Karpas-422 (cell line): Measurements from ENCODE around the gene FTH1. TPM values are rescaled to one million over a fixed set of nuclear protein-coding genes. Genes with fewer than 3 reads are reported as not detected.

Experiments
- DNase-seq: peaks from one replicate; pipeline ENCODE4 v3.0.0-alpha.2; 2015
- H2AFZ ChIP-seq: fragments of 200-600 bp; sonication (generic); 2 replicates; pipeline ENCODE4 v1.6.1; 2014; ENCODE audit warnings: antibody characterized with exemption, low read length, mixed read lengths
- H3K27ac ChIP-seq: fragments of 200-600 bp; sonication (generic); 2 replicates; pipeline ENCODE4 v1.5.1; 2014; ENCODE audit warnings: mild to moderate bottlenecking, low read length, moderate library complexity
- H3K27me3 ChIP-seq: fragments of 200-600 bp; sonication (generic); 2 replicates; pipeline ENCODE4 v1.6.1; 2014; ENCODE audit warnings: low read length, mixed read lengths
- H3K36me3 ChIP-seq: fragments of 200-600 bp; sonication (generic); 2 replicates; pipeline ENCODE4 v1.6.1; 2014; ENCODE audit warnings: low read length, mixed read lengths; ENCODE audit not compliant: insufficient read depth
- H3K4me1 ChIP-seq: fragments of 200-600 bp; sonication (generic); 2 replicates; pipeline ENCODE4 v1.6.1; 2014; ENCODE audit warnings: mild to moderate bottlenecking, low read length, mixed read lengths
- H3K4me2 ChIP-seq: fragments of 200-600 bp; sonication (generic); 2 replicates; pipeline ENCODE4 v1.6.1; 2014; ENCODE audit warnings: low read length, low read depth, mild to moderate bottlenecking; ENCODE audit not compliant: poor library complexity, severe bottlenecking
- H3K4me3 ChIP-seq: fragments of 200-600 bp; sonication (generic); 2 replicates; pipeline ENCODE4 v1.5.1; 2014; ENCODE audit warnings: mild to moderate bottlenecking, antibody characterized with exemption, low read length, mixed read lengths
- H3K79me2 ChIP-seq: fragments of 200-600 bp; sonication (generic); 2 replicates; pipeline ENCODE4 v1.6.1; 2014; ENCODE audit warnings: mild to moderate bottlenecking, low read length, mixed read lengths
- H3K9ac ChIP-seq: fragments of 200-600 bp; sonication (generic); 2 replicates; pipeline ENCODE4 v1.6.0; 2014; ENCODE audit warnings: low read length
- H3K9me2 ChIP-seq: fragments of 200-600 bp; sonication (generic), shearing (Covaris generic); replicated peaks from 2 replicates; pipeline ENCODE4 v1.6.0; 2014; ENCODE audit warnings: mild to moderate bottlenecking, low read length, moderate library complexity; ENCODE audit not compliant: insufficient read depth
- H3K9me3 ChIP-seq: fragments of 300-700, 200-600 bp; sonication (generic); 2 replicates; pipeline ENCODE4 v1.6.1; 2014; ENCODE audit warnings: low read length, mixed read lengths
- H4K20me1 ChIP-seq: fragments of 200-600 bp; sonication (generic); 2 replicates; pipeline ENCODE4 v1.6.1; 2014; ENCODE audit warnings: mild to moderate bottlenecking, antibody characterized with exemption, low read length, low read depth; ENCODE audit not compliant: insufficient read depth
- total RNA-seq: library from RNA; depleted of rRNA; stranded (reverse); fragments of >200 nt; shearing (Covaris generic); gene quantifications from 2 replicates; pipeline ENCODE4 v1.2.3, GENCODE V29; 2014; ENCODE audit warnings: low replicate concordance

The FTH1 gene
- total RNA-seq, 1 experiment from 2014 or later = 392 TPM

GRCh38 chr11:61985869-61986268 lies 18.4 kb upstream of the FTH1 start:
- Histone ChIP-seq H3K9ac (no peak overlapping the region), H4K20me1 (no peaks in the 10 kb centered on the region), H3K4me3 (no peak overlapping the region), H3K79me2 (no peaks in the 10 kb centered on the region), H3K4me1 (peaks cover 16% of the 10 kb centered on the region), H2AFZ (no peak overlapping the region), H3K36me3 (no peaks in the 10 kb centered on the region), H3K27me3 (no peaks in the 10 kb centered on the region), H3K4me2 (no peak overlapping the region), H3K9me3 (no peaks in the 10 kb centered on the region), H3K27ac (no peak overlapping the region), H3K9me2 (no peaks in the 10 kb centered on the region)
- no peak for DNase-seq

GRCh38 chr11:61983419-61983818 lies 16.0 kb upstream of the FTH1 start:
- no peaks in the 10 kb centered on the region for H3K79me2 ChIP-seq
- no peaks in the 10 kb centered on the region for H3K9me3 ChIP-seq
- no peak overlapping the region for H2AFZ ChIP-seq
- no peak overlapping the region for H3K4me2 ChIP-seq
- no peaks in the 10 kb centered on the region for H3K27me3 ChIP-seq
- H3K4me3 ChIP-seq = no peak overlapping the region
- no peak for DNase-seq
- no peaks in the 10 kb centered on the region for H3K9me2 ChIP-seq
- peaks cover 5% of the 10 kb centered on the region for H3K4me1 ChIP-seq
- H3K27ac ChIP-seq = no peak overlapping the region
- H3K9ac ChIP-seq = no peak overlapping the region
- no peaks in the 10 kb centered on the region for H3K36me3 ChIP-seq
- H4K20me1 ChIP-seq = no peaks in the 10 kb centered on the region

- Histone ChIP-seq H3K27ac (no peak overlapping the region), H3K4me1 (peaks cover 5% of the 10 kb centered on the region), H3K9me2 (no peaks in the 10 kb centered on the region), H3K79me2 (no peaks in the 10 kb centered on the region), H3K4me3 (no peak overlapping the region), H3K36me3 (no peaks in the 10 kb centered on the region), H3K9ac (no peak overlapping the region), H3K27me3 (no peaks in the 10 kb centered on the region), H3K4me2 (no peak overlapping the region), H3K9me3 (no peaks in the 10 kb centered on the region), H2AFZ (no peak overlapping the region), H4K20me1 (no peaks in the 10 kb centered on the region)
- DNase-seq = no peak
Observed at GRCh38 chr11:61980783-61981541, 13.5 kb upstream of the FTH1 start.

GRCh38 chr11:61978703-61979661 lies 11.5 kb upstream of the FTH1 start:
- no peaks in the 10 kb centered on the region for H4K20me1 ChIP-seq
- no peak overlapping the region for H3K27ac ChIP-seq
- H3K9ac ChIP-seq = no peak overlapping the region
- DNase-seq = no peak
- no peaks in the 10 kb centered on the region for H3K9me2 ChIP-seq
- H3K36me3 ChIP-seq = no peaks in the 10 kb centered on the region
- no peak overlapping the region for H2AFZ ChIP-seq
- H3K4me3 ChIP-seq = no peak overlapping the region
- H3K4me2 ChIP-seq = no peak overlapping the region
- H3K79me2 ChIP-seq = no peaks in the 10 kb centered on the region
- no peaks in the 10 kb centered on the region for H3K27me3 ChIP-seq
- H3K9me3 ChIP-seq = no peaks in the 10 kb centered on the region
- no peaks in the 10 kb centered on the region for H3K4me1 ChIP-seq

- no peak for DNase-seq
- H3K27me3 ChIP-seq = no peaks in the 10 kb centered on the region
Observed at GRCh38 chr11:61976813-61977475, 9.5 kb upstream of the FTH1 start.

GRCh38 chr11:61976420-61976800 lies 9.0 kb upstream of the FTH1 start:
- Histone ChIP-seq H2AFZ (no peak overlapping the region), H3K27ac (no peak overlapping the region), H3K36me3 (no peaks in the 10 kb centered on the region), H3K27me3 (no peaks in the 10 kb centered on the region), H3K4me1 (peaks cover 4% of the 10 kb centered on the region), H3K9ac (no peak overlapping the region), H3K9me2 (no peaks in the 10 kb centered on the region), H3K4me3 (no peak overlapping the region), H3K79me2 (no peaks in the 10 kb centered on the region), H3K4me2 (no peak overlapping the region), H4K20me1 (no peaks in the 10 kb centered on the region), H3K9me3 (no peaks in the 10 kb centered on the region)
- no peak for DNase-seq

More at GRCh38 chr11:61976813-61977475, 9.5 kb upstream of the FTH1 start:
- Histone ChIP-seq H3K36me3 (no peaks in the 10 kb centered on the region), H2AFZ (no peak overlapping the region), H3K79me2 (no peaks in the 10 kb centered on the region), H3K9ac (no peak overlapping the region), H3K4me2 (no peak overlapping the region), H3K4me3 (no peak overlapping the region), H3K9me3 (no peaks in the 10 kb centered on the region), H3K27ac (no peak overlapping the region), H3K4me1 (no peaks in the 10 kb centered on the region), H4K20me1 (no peaks in the 10 kb centered on the region), H3K9me2 (no peaks in the 10 kb centered on the region)

GRCh38 chr11:61975638-61976419 lies 8.4 kb upstream of the FTH1 start:
- no peaks in the 10 kb centered on the region for H4K20me1 ChIP-seq
- no peak overlapping the region for H3K4me3 ChIP-seq
- H2AFZ ChIP-seq = no peak overlapping the region
- DNase-seq = no peak
- no peak overlapping the region for H3K4me2 ChIP-seq
- H3K79me2 ChIP-seq = no peaks in the 10 kb centered on the region
- no peaks in the 10 kb centered on the region for H3K36me3 ChIP-seq
- no peak overlapping the region for H3K9ac ChIP-seq
- no peaks in the 10 kb centered on the region for H3K27me3 ChIP-seq
- H3K9me3 ChIP-seq = no peaks in the 10 kb centered on the region
- no peaks in the 10 kb centered on the region for H3K9me2 ChIP-seq
- peaks cover 10% of the 10 kb centered on the region for H3K4me1 ChIP-seq
- no peak overlapping the region for H3K27ac ChIP-seq
